H1 (cell line): ENCODE data around the gene RGS6. TPM values are rescaled to one million over a fixed set of nuclear protein-coding genes. Genes with fewer than 3 reads are reported as not detected.

ENCODE experiments used
- CTCF ChIA-PET: fragments of 300-600 bp; sonication (Branson Sonifier 250); formaldehyde crosslinking; loops from one replicate; lab custom pipeline; 2021; ENCODE audit not compliant: partially characterized antibody; lab: Charles Lee
- POLR2A ChIA-PET: fragments of 300-600 bp; sonication (Branson Sonifier 250); formaldehyde crosslinking; loops from one replicate; lab custom pipeline; 2021; ENCODE audit warnings: inconsistent platforms; ENCODE audit not compliant: partially characterized antibody; lab: Charles Lee
- DNase-seq, 2 experiments: peaks; one replicate each; pipeline versions ENCODE4 v3.0.0 to v3.0.0-alpha.2; 2010 to 2022; ENCODE audit warnings: low spot score in 2 of 2, low read depth in 1 of 2, mixed read lengths in 1 of 2
- FAIRE-seq: peaks from 2 replicates; lab custom pipeline; 2011; peaks lifted over from hg19 to GRCh38; lab: Jason Lieb, UNC
- H2AFZ ChIP-seq: 2 replicates; pipeline ENCODE4 v1.8.1; 2012; ENCODE audit warnings: low read length, inconsistent platforms
- H2AK5ac ChIP-seq: 2 replicates; pipeline ENCODE4 v1.6.1; 2013; ENCODE audit warnings: low read depth, low read length
- H2BK120ac ChIP-seq: replicated peaks from 2 replicates; pipeline ENCODE3; 2013; ENCODE audit warnings: low read depth, low read length, inconsistent platforms
- H2BK12ac ChIP-seq: 2 replicates; pipeline ENCODE4 v1.6.1; 2013; ENCODE audit warnings: low read depth, low read length
- H2BK15ac ChIP-seq: 2 replicates; pipeline ENCODE4 v1.6.1; 2013; ENCODE audit warnings: low read length
- H2BK20ac ChIP-seq: 2 replicates; pipeline ENCODE4 v1.6.1; 2013; ENCODE audit warnings: low read length
- H2BK5ac ChIP-seq: 2 replicates; pipeline ENCODE4 v1.6.1; 2013; ENCODE audit warnings: low read depth, low read length
- H3K14ac ChIP-seq: 2 replicates; pipeline ENCODE4 v1.6.1; 2013; ENCODE audit warnings: inconsistent platforms; ENCODE audit not compliant: insufficient read length
- H3K18ac ChIP-seq: 2 replicates; pipeline ENCODE4 v1.6.1; 2013; ENCODE audit warnings: low read length; ENCODE audit errors: extremely low read depth
- H3K23ac ChIP-seq: 2 replicates; pipeline ENCODE4 v1.6.1; 2013; ENCODE audit warnings: inconsistent platforms; ENCODE audit not compliant: insufficient read length
- H3K23me2 ChIP-seq: 2 replicates; pipeline ENCODE4 v1.6.1; 2013; ENCODE audit warnings: low read depth, low read length
- H3K27ac ChIP-seq: 2 replicates; pipeline ENCODE4 v1.6.1; 2011; ENCODE audit warnings: low read depth, low read length, inconsistent platforms
- H3K27me3 ChIP-seq, 4 experiments: replicated peaks in 1 of 4; 1 replicate in 1 of 4; 2 replicates in 3 of 4; pipeline versions ENCODE4 v1.6.1 to v1.8.1; 2011 to 2013; ENCODE audit warnings: low read length in 3 of 4, mild to moderate bottlenecking in 3 of 4, inconsistent platforms in 2 of 4, mixed read lengths in 2 of 4, moderate library complexity in 1 of 4; ENCODE audit not compliant: control insufficient read depth in 3 of 4, insufficient read depth in 3 of 4; ENCODE audit errors: extremely low read depth in 1 of 4
- H3K36me3 ChIP-seq, 4 experiments: 2 replicates each; pipeline versions ENCODE4 v1.6.1 to v1.8.1; 2011 to 2013; ENCODE audit warnings: mild to moderate bottlenecking in 4 of 4, low read length in 3 of 4, moderate library complexity in 2 of 4, control low read depth in 1 of 4, inconsistent platforms in 1 of 4; ENCODE audit not compliant: insufficient read depth in 4 of 4, control insufficient read depth in 2 of 4
- H3K4ac ChIP-seq: replicated peaks from 2 replicates; pipeline ENCODE3; 2013; ENCODE audit warnings: low read length, low read depth, mixed read lengths, inconsistent platforms; ENCODE audit not compliant: insufficient read length
- H3K4me1 ChIP-seq, 4 experiments: replicated peaks in 1 of 4; 1 replicate in 1 of 4; 2 replicates in 3 of 4; pipeline versions ENCODE4 v1.6.1 to v1.8.1; 2011 to 2013; ENCODE audit warnings: low read length in 3 of 4, inconsistent platforms in 2 of 4, mixed read lengths in 1 of 4; ENCODE audit not compliant: insufficient read depth in 4 of 4, control insufficient read depth in 3 of 4
- H3K4me2 ChIP-seq, 2 experiments: 2 replicates each; pipeline versions ENCODE4 v1.6.1 to v1.8.1; 2011 to 2013; ENCODE audit warnings: low read depth in 2 of 2, low read length in 2 of 2, control low read depth in 1 of 2, inconsistent platforms in 1 of 2, mild to moderate bottlenecking in 1 of 2; ENCODE audit not compliant: insufficient read depth in 1 of 2
- H3K4me3 ChIP-seq, 4 experiments: fragments of 200-600, 300-600 bp in 1 of 4; sonication (generic), shearing (Covaris generic), sonication (Bioruptor Twin) in 1 of 4; 2 replicates each; pipeline versions ENCODE4 v1.5.1 to v1.8.1; 2011 to 2016; ENCODE audit warnings: low read length in 4 of 4, low read depth in 3 of 4, control low read depth in 2 of 4, inconsistent platforms in 2 of 4, mild to moderate bottlenecking in 2 of 4, mixed read lengths in 1 of 4, moderate library complexity in 1 of 4; ENCODE audit not compliant: insufficient read depth in 2 of 4; ENCODE audit errors: extremely low read depth in 1 of 4
- H3K56ac ChIP-seq: replicated peaks from 2 replicates; pipeline ENCODE3; 2013; ENCODE audit warnings: low read depth, mild to moderate bottlenecking, mixed read lengths, low read length, inconsistent platforms; ENCODE audit not compliant: insufficient read length
- H3K79me1 ChIP-seq: 2 replicates; pipeline ENCODE4 v1.6.1; 2013; ENCODE audit warnings: low read depth, low read length, control low read depth
- H3K79me2 ChIP-seq, 2 experiments: 2 replicates each; pipeline versions ENCODE4 v1.6.1 to v1.8.1; 2012 to 2013; ENCODE audit warnings: low read length in 2 of 2, mild to moderate bottlenecking in 2 of 2, inconsistent platforms in 1 of 2; ENCODE audit not compliant: insufficient read depth in 2 of 2, control insufficient read depth in 1 of 2
- H3K9ac ChIP-seq, 4 experiments: replicated peaks in 1 of 4; 1 replicate in 1 of 4; 2 replicates in 3 of 4; pipeline versions ENCODE4 v1.6.1 to v1.8.1; 2011 to 2013; ENCODE audit warnings: low read depth in 3 of 4, low read length in 3 of 4, control low read depth in 2 of 4, mild to moderate bottlenecking in 2 of 4, moderate library complexity in 2 of 4, inconsistent platforms in 1 of 4; ENCODE audit errors: extremely low read depth in 1 of 4
- H3K9me3 ChIP-seq, 2 experiments: 2 replicates each; pipeline versions ENCODE4 v1.6.1 to v1.8.1; 2012 to 2013; ENCODE audit warnings: mild to moderate bottlenecking in 2 of 2, moderate library complexity in 2 of 2, control low read depth in 1 of 2, inconsistent platforms in 1 of 2, low read depth in 1 of 2, low read length in 1 of 2, mixed read lengths in 1 of 2; ENCODE audit not compliant: insufficient read depth in 2 of 2
- H4K20me1 ChIP-seq, 2 experiments: replicated peaks in 1 of 2; 2 replicates each; pipeline versions ENCODE3 to v1.8.1; 2011 to 2013; ENCODE audit warnings: inconsistent platforms in 2 of 2, low read length in 2 of 2, mild to moderate bottlenecking in 1 of 2; ENCODE audit not compliant: insufficient read depth in 2 of 2, control insufficient read depth in 1 of 2
- H4K5ac ChIP-seq: 2 replicates; pipeline ENCODE4 v1.6.1; 2013; ENCODE audit warnings: low read length, low read depth, mixed read lengths, inconsistent platforms; ENCODE audit not compliant: insufficient read length
- H4K8ac ChIP-seq: 2 replicates; pipeline ENCODE4 v1.8.0; 2013; ENCODE audit warnings: mild to moderate bottlenecking, moderate library complexity, low read length, inconsistent platforms; ENCODE audit not compliant: insufficient read depth; ENCODE audit errors: extremely low read depth
- H4K91ac ChIP-seq: replicated peaks from 2 replicates; pipeline ENCODE3; 2013; ENCODE audit warnings: low read length, mixed read lengths, inconsistent platforms; ENCODE audit not compliant: insufficient read length
- GABPA ChIP-seq: IDR thresholded peaks from 2 replicates; pipeline ENCODE4 v1.6.1; 2011; ENCODE audit warnings: mild to moderate bottlenecking, low read length, moderate library complexity, borderline replicate concordance; ENCODE audit not compliant: insufficient read depth
- RAD21 ChIP-seq, 2 experiments: IDR thresholded peaks in 1 of 2; conservative IDR thresholded peaks in 1 of 2; 2 replicates each; pipeline ENCODE4 v1.6.1; 2011; ENCODE audit warnings: low read depth in 2 of 2, low read length in 2 of 2, improper control_type of control experiment in 1 of 2, inconsistent platforms in 1 of 2, mild to moderate bottlenecking in 1 of 2, moderate library complexity in 1 of 2
- WGBS, 2 experiments: shearing (Covaris generic) in 1 of 2; methylation state at CpG; one replicate each; pipeline versions ENCODE4 v1.1.6 to v1.1.7; 2013 to 2015; ENCODE audit warnings: low lambda C conversion rate in 2 of 2, mixed read lengths in 2 of 2, inconsistent platforms in 1 of 2, low coverage in 1 of 2, missing lambda C conversion rate in 1 of 2; ENCODE audit not compliant: insufficient replicate concordance in 2 of 2, insufficient coverage in 1 of 2, insufficient read length in 1 of 2; ENCODE audit errors: extremely low coverage in 1 of 2, missing lambda C conversion rate in 1 of 2; 5-methylcytosine and 5-hydroxymethylcytosine counted together
- polyA plus RNA-seq, 7 experiments: library from polyadenylated mRNA; depleted of rRNA in 3 of 7; stranded (reverse) in 5 of 7; unstranded in 2 of 7; fragments of >200 nt in 5 of 7; fragments of 200-250 nt in 2 of 7; gene quantifications; 1 replicate in 5 of 7; 2 replicates in 1 of 7; 4 replicates in 1 of 7; pipeline versions ENCODE4 v1.2.1 to v1.2.3, GENCODE V29; 2011 to 2013; ENCODE audit warnings: missing spikeins in 2 of 7, mixed read lengths in 2 of 7
- total RNA-seq: library from RNA; stranded (reverse); fragmentation: NEBNext Ultra II Directional; extraction: Animal tissue kit (Norgen Biotek cat#: 25700); gene quantifications from 2 replicates; pipeline ENCODE4 v1.2.1, GENCODE V29; 2021
- TF ChIP-seq, protein P1 (sequence below), 3 experiments: IDR thresholded peaks; 1 replicate in 2 of 3; 2 replicates in 1 of 3; pipeline versions ENCODE4 v1.5.1 to v1.6.1; 2011; ENCODE audit warnings: low read length in 3 of 3, mild to moderate bottlenecking in 3 of 3, inconsistent platforms in 2 of 3, low read depth in 1 of 3, moderate library complexity in 1 of 3; ENCODE audit not compliant: insufficient read depth in 1 of 3; ENCODE audit errors: control extremely low read depth in 1 of 3

Gene RGS6
- total and polyA plus RNA-seq, 2 of the 8 experiments (the other 6 are each of a cell fraction or from before 2014, with no cell fraction given) = 0.26 to 1.1 TPM

DNA sequence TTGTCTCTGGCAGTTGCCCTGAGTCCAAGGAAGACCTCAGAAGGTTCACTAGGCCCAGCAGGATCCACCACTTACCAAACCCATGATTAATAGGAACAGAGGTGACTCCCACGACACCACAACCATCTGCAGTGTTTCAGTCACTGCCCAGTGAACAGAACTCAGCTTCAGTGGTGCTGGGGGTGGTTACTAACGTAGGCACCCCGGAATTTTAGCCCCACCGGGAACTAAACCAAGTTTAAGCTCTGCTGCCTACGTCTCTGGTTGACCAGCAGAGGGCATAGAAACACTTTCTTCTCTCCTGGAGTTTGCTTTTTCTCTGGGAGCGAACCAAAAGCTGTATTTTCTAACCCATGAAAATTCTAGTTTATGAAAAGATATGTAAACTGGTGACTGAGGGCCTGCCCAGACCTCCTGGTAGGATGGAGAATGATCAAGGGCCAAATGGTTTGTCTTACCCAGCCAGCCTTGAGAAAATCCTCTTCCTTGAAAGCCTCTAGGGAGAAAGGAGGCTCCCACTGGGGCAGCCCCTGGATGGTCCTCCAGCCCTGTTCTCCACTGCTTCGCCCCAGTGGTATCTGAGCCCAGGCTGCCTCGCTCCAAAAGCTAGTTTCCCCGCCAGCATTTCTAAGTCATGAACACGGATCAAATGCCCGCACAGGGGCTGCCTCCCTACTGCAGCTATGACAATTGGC lies 581.9 kb downstream of the RGS6 start:
- Histone ChIP-seq H4K5ac (no peak overlapping the region), H3K4me3 (no peak overlapping the region), H3K14ac (no peak overlapping the region), H3K79me2 (no peaks in the 10 kb centered on the region), H2BK15ac (no peak overlapping the region), H4K91ac (no peak overlapping the region), H3K4ac (no peak overlapping the region), H3K4me2 (no peak overlapping the region), H3K79me1 (no peaks in the 10 kb centered on the region), H4K8ac (no peak overlapping the region; the same call in 1 of the 2 replicates), H3K9ac (0 out of 7 replicates have a peak overlapping the region, but pooled peaks of 1 of the 4 experiments have one; percentile 11), H2AFZ (0 out of 2 replicates have a peak overlapping the region, but pooled peaks have one; percentile 63), H3K9me3 (no peaks in the 10 kb centered on the region), H2BK20ac (no peak overlapping the region), H2BK120ac (no peak overlapping the region), H2AK5ac (no peak overlapping the region), H3K27me3 (no peaks in the 10 kb centered on the region), H2BK12ac (no peak overlapping the region), H3K23me2 (no peaks in the 10 kb centered on the region), H3K36me3 (no peaks in the 10 kb centered on the region), H3K56ac (no peak overlapping the region), H3K18ac (no peak overlapping the region), H3K23ac (no peak overlapping the region), H2BK5ac (no peak overlapping the region), H3K4me1 (no peaks in the 10 kb centered on the region; a peak in 2 of 7 replicates), H4K20me1 (no peaks in the 10 kb centered on the region), H3K27ac (no peak overlapping the region)
- TF ChIP-seq GABPA = no peak
- TF ChIP-seq, protein P1, sequence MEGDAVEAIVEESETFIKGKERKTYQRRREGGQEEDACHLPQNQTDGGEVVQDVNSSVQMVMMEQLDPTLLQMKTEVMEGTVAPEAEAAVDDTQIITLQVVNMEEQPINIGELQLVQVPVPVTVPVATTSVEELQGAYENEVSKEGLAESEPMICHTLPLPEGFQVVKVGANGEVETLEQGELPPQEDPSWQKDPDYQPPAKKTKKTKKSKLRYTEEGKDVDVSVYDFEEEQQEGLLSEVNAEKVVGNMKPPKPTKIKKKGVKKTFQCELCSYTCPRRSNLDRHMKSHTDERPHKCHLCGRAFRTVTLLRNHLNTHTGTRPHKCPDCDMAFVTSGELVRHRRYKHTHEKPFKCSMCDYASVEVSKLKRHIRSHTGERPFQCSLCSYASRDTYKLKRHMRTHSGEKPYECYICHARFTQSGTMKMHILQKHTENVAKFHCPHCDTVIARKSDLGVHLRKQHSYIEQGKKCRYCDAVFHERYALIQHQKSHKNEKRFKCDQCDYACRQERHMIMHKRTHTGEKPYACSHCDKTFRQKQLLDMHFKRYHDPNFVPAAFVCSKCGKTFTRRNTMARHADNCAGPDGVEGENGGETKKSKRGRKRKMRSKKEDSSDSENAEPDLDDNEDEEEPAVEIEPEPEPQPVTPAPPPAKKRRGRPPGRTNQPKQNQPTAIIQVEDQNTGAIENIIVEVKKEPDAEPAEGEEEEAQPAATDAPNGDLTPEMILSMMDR (IDR thresholded peaks at IDR 0.05; ENCODE audit: control extremely low read depth in 1 of 3, insufficient read depth in 1 of 3, low read depth in 1 of 3, low read length in 3 of 3) = peak; percentile 44 to 77 (median 67)
- peak; percentile 83 to 87 for TF ChIP-seq RAD21 (IDR thresholded peaks at IDR 0.05 in 1 of 2, conservative IDR thresholded peaks at IDR 0.05 in 1 of 2; ENCODE audit: low read depth in 2 of 2, low read length in 2 of 2)
- ChIA-PET POLR2A (interaction anchor here (0.6 kb wide), 1 partner anchor 23 kb away, joined by 3 read pairs; no protein-coding TSS in a partner anchor), CTCF (interaction anchor here (0.7 to 9.4 kb wide), 76 partner anchors 10 to 602 kb away, joined by 3 to 113 read pairs (median 4); partner anchors contain the start of gene DPF3)
- FAIRE-seq = no peak
- DNase-seq = peak in 1 of 2 experiments; percentile 50
- WGBS, 2 experiments = 61% methylated on average over 11 of the region's 11 CpGs; no CpG with 5 or more reads in 1 of the 2 experiments
